Measurements from ENCODE around the gene DIRAS1. TPM values are rescaled to one million over a fixed set of nuclear protein-coding genes. Genes with fewer than 3 reads are reported as not detected.

Gene DIRAS1
- total and polyA plus RNA-seq, 2 of the 8 experiments (the other 6 are each of a cell fraction or from before 2014, with no cell fraction given) = 20.2 to 22.3 TPM

DNA sequence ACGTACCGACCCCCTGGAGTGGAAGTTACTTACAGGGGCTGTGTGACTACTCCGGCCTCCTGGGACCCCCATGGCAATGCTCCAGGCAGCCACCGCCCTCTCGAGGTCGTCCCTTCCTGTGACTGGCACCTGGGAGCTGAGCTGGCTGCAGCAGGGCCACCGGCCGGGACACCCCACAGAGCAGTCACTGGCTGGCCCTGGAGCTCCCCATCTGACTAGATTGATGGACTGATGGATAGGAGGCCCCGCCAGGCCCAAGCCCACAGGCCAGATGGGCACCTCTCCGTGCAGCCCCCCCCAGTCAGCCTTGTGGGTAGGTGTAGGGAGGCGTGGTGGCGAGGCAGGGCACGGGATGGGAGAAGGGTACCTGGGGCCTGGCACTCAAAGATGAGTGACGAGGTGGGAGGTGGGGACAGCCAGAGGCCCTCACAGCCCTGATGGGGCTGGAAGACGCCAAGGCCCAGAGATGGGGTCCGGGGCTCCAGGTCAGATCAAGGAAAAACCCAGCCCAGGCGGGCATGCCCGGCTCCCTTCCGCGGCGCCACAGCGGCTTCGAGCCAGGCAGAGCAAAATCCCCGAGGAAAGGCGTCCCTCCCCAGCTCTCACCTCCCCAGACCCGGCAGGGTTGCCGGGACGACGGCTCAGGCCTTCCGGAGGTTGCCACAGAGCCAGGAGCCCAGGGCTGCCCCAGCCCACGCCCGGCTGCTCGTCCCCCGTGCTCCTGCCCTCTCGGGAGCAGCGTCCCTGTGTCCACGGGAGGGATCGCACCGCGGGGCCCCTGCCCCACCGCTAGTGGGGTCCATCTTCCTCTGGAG lies 10.2 kb upstream of the DIRAS1 start:
- no peak overlapping the region for H3K4me3 ChIP-seq (ENCODE audit: extremely low read depth in 1 of 4, insufficient read depth in 2 of 4, low read depth in 3 of 4, low read length in 4 of 4)
- POLR2A ChIA-PET (ENCODE audit: partially characterized antibody) = interaction anchor here (0.6 to 1.2 kb wide), 2 partner anchors 26 to 459 kb away, joined by 3 read pairs; no protein-coding TSS in a partner anchor
- TF ChIP-seq HDAC6 (IDR thresholded peaks at IDR 0.05; ENCODE audit: low read depth, low read length) = no peak
- TF ChIP-seq RAD21 (IDR thresholded peaks at IDR 0.05 in 1 of 2, conservative IDR thresholded peaks at IDR 0.05 in 1 of 2; ENCODE audit: low read depth in 2 of 2, low read length in 2 of 2) = no peak
- no peak for TF ChIP-seq FOSL1 (IDR thresholded peaks at IDR 0.05; ENCODE audit: insufficient read depth, low read depth, low read length)
- TF ChIP-seq SAP30 (IDR thresholded peaks at IDR 0.05; ENCODE audit: insufficient read depth, insufficient replicate concordance, low read length) = no peak
- no peak for TF ChIP-seq BRCA1 (IDR thresholded peaks at IDR 0.05; ENCODE audit: low read depth, low read length)
- TF ChIP-seq SIN3A (conservative IDR thresholded peaks at IDR 0.05 in 1 of 2, IDR thresholded peaks at IDR 0.05 in 1 of 2; ENCODE audit: low read depth in 1 of 2, low read length in 2 of 2) = no peak
- no peak for TF ChIP-seq CTCF (IDR thresholded peaks at IDR 0.05; ENCODE audit: control extremely low read depth in 1 of 3, insufficient read depth in 1 of 3, low read depth in 1 of 3, low read length in 3 of 3)
- TF ChIP-seq SRF (IDR thresholded peaks at IDR 0.05; ENCODE audit: low read depth, low read length) = no peak

More for the DNA sequence above, 10.2 kb upstream of the DIRAS1 start:
- H2AK5ac ChIP-seq (ENCODE audit: low read depth, low read length) = no peak overlapping the region
- no peak overlapping the region for H2BK5ac ChIP-seq (ENCODE audit: low read depth, low read length)
- no peak overlapping the region for H3K9ac ChIP-seq (replicated peaks in 1 of 4; ENCODE audit: extremely low read depth in 1 of 4, low read depth in 3 of 4, low read length in 3 of 4)
- H3K18ac ChIP-seq (ENCODE audit: extremely low read depth, low read length) = no peak overlapping the region
- DNase-seq (ENCODE audit: low read depth in 1 of 2, low spot score in 2 of 2) (no peak), FAIRE-seq (no peak)
- H4K20me1 ChIP-seq (replicated peaks in 1 of 2; ENCODE audit: control insufficient read depth in 1 of 2, insufficient read depth in 2 of 2, low read length in 2 of 2) = peaks cover 4 to 25% of the 10 kb centered on the region in 2 experiments
- no peak overlapping the region for H4K5ac ChIP-seq (ENCODE audit: insufficient read length, low read depth, low read length)
- no peak overlapping the region for H2BK20ac ChIP-seq (ENCODE audit: low read length)
- peaks cover under 1 to 22% (median 2%) of the 10 kb centered on the region in 4 experiments; a peak in 6 of 8 replicates for H3K36me3 ChIP-seq (ENCODE audit: control insufficient read depth in 2 of 4, insufficient read depth in 4 of 4, low read length in 3 of 4)
- no peak overlapping the region for H3K4me2 ChIP-seq (ENCODE audit: insufficient read depth in 1 of 2, low read depth in 2 of 2, low read length in 2 of 2)
- no peak overlapping the region for H2AFZ ChIP-seq (ENCODE audit: low read length)
- no peak overlapping the region for H2BK12ac ChIP-seq (ENCODE audit: low read depth, low read length)
- peaks cover 0 to 5% (median 0%) of the 10 kb centered on the region in 4 experiments; a peak in 1 of 7 replicates for H3K4me1 ChIP-seq (replicated peaks in 1 of 4; ENCODE audit: control insufficient read depth in 3 of 4, insufficient read depth in 4 of 4, low read length in 3 of 4)
- no peak overlapping the region for H3K23ac ChIP-seq (ENCODE audit: insufficient read length)
- 93% methylated on average over 28 of the region's 41 CpGs; no CpG with 5 or more reads in 1 of the 2 experiments for WGBS, 2 experiments (ENCODE audit: extremely low coverage in 1 of 2, insufficient coverage in 1 of 2, insufficient read length in 1 of 2, insufficient replicate concordance in 2 of 2, low coverage in 1 of 2, low lambda C conversion rate in 2 of 2, missing lambda C conversion rate in 1 of 2)
- H3K4ac ChIP-seq (replicated peaks; ENCODE audit: insufficient read length, low read depth, low read length) = no peak overlapping the region
- H3K23me2 ChIP-seq (ENCODE audit: low read depth, low read length) = no peaks in the 10 kb centered on the region
- no peak overlapping the region for H2BK15ac ChIP-seq (ENCODE audit: low read length)
- no peak overlapping the region for H3K56ac ChIP-seq (replicated peaks; ENCODE audit: insufficient read length, low read depth, low read length)
- H3K27me3 ChIP-seq (replicated peaks in 1 of 4; ENCODE audit: control insufficient read depth in 3 of 4, extremely low read depth in 1 of 4, insufficient read depth in 3 of 4, low read length in 3 of 4) = no peaks in the 10 kb centered on the region; a peak in 2 of 7 replicates
- no peaks in the 10 kb centered on the region for H3K9me3 ChIP-seq (ENCODE audit: insufficient read depth in 2 of 2, low read depth in 1 of 2, low read length in 1 of 2)
- H3K79me1 ChIP-seq (ENCODE audit: low read depth, low read length) = no peaks in the 10 kb centered on the region
- H4K91ac ChIP-seq (replicated peaks; ENCODE audit: insufficient read length, low read length) = no peak overlapping the region
- CTCF ChIA-PET (ENCODE audit: partially characterized antibody) = interaction anchor here (3.0 kb wide), 1 partner anchor 83 kb away, joined by 14 read pairs; no protein-coding TSS in a partner anchor
- H4K8ac ChIP-seq (ENCODE audit: extremely low read depth, insufficient read depth, low read length) = no peak overlapping the region
- no peak overlapping the region for H2BK120ac ChIP-seq (replicated peaks; ENCODE audit: low read depth, low read length)
- H3K79me2 ChIP-seq (ENCODE audit: control insufficient read depth in 1 of 2, insufficient read depth in 2 of 2, low read length in 2 of 2) = no peaks in the 10 kb centered on the region; a peak in 1 of 4 replicates
- no peak overlapping the region for H3K14ac ChIP-seq (ENCODE audit: insufficient read length)
- no peak overlapping the region for H3K27ac ChIP-seq (ENCODE audit: low read depth, low read length)

Measured in H1 (cell line).